Kasumi-1 (cell line): ENCODE measurements around the gene SPRED1.
A peak's percentile ranks its signal among the peaks of the same experiment; 100 is the strongest.

ENCODE experiments used
- DNase-seq, 2 experiments: peaks; one replicate each; lab custom pipeline; 2025; lab: John Stamatoyannopoulos, UW

The SPRED1 gene

DNA sequence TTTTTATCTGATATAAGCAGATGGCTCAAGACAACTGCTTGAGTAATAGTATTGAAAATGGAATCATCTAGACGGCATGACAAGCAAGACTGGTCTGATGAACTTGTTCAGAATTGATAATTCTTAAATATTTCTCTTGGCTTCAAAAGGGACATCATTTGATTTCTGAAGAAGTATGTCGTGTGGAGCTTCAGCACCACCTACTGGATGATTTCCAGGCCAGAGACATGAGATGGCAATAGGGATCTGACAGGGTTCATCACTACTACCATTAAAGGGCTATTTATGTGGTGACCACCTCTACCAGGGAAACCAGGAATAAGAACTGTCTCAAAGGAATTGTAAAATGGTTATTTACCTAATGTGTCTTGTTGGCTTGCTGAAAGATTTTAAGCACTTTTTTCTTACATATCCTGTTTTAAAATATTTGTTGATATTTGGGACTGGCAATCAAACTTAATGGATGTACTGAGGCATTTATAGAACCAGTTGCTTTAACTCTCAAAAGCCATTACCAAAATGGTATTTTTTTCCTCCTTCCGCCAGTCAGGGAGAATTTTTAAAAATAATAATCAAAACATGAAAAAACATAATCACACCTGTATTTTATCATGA, 101.8 kb downstream of the SPRED1 start:
- DNase-seq = peak; percentile 47 to 50

DNA sequence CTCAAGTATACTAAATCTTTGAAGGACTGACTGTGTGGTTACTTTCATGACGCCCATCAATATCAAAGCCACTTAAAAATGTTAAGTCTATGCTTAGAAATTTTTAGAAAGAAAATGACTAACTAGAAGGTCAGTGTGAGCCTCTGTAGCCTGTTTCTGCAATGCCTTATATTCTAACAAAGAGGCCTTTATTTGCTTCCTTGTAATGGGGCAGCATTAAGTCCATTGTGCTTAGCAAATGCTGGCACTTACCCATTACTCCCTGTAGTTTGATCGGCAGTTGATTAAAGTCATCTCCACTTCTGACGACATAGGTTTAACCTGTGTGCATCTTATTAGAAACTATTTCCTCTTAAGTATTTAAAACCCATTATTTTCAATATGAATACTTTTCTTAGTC, 109.7 kb downstream of the SPRED1 start:
- DNase-seq = no peak

DNA sequence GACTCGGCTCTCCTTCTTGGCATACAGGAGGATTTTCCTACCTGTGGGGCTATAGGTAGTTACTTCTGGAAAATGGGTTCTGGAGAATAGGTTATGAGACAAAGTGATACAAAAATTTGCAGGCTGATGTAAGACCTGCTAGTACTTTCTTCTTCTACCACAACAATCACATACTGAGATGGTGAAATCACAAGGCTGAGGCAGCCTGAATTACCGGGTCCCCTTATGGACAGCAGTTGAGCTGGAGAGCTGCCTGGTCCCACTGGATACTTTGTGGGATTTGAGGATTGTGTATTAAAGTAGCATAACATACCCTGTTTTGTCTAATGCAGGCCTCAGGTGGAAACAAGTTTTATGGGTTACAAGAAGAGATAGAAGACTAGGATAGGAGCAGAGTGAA, 114.8 kb downstream of the SPRED1 start:
- DNase-seq = no peak

DNA sequence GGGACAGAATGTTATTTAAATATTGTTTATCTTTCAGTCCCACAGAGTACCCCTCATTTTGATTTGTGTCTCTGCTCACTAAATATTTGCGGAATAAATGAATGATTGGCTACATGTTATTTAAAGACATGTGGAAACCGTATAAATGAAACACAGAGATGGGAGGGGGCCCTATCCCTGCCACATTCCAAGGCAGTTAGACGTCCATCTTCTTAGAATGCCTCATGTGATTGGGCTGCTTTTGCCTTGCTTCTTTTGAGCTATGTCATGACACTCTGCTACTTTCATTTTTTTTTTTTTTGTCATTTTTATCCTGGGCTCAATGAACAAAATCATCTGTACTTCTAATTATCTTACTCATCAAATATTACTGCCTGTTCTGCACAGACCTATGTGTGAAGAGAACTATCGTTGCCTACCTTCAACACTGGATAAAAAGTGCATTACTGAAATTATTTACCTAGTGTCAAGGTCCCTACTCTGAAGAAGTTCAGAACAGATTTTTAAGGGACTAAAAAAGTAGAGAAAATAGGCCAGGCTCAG, 117.4 kb downstream of the SPRED1 start:
- DNase-seq = no peak

DNA sequence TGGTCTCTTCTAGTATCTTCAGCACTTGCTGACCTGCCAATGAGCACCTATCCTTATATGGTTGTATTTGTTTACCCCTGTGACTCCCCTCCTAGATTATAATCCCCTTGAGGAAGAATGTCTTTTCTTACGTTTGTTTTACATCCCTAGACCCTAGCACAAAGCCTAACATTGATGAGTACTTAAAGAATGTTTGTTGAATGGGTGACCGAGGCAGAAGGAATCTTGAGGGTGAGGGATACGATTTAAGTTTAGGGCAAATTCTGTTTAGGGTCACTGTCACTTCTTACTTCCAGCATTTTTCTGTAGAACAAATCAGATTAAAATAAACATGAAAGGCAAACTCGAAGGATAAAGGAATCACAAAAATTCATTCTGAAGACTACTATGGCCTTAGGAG, 120.4 kb downstream of the SPRED1 start:
- no peak for DNase-seq

- no peak for DNase-seq
Measured at GRCh38 chr15:38374029-38374428, 121.4 kb downstream of the SPRED1 start.

DNA sequence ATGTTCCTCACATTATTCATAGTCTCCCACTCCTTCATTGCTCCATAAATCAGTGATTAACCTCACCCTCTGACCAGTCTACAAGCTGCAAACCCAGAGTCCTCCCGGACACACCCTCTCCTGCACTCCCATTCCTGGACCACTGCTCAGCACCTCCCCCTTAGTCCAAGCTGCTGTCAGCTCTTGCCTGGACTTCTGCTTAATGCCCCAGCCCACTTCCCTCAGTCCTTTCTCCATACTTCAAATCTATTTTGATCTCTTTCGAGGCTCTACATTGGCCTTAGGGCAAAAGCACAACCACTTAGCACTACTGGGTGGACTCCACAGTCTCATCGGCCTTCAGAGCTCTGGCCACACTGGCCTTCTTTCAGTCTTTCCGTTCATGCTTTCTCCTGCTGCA, 121.9 kb downstream of the SPRED1 start:
- DNase-seq = no peak

GRCh38 chr15:38376081-38376480, 123.4 kb downstream of the SPRED1 start:
- no peak for DNase-seq

GRCh38 chr15:38377636-38378035, 125.0 kb downstream of the SPRED1 start:
- DNase-seq = no peak

DNA sequence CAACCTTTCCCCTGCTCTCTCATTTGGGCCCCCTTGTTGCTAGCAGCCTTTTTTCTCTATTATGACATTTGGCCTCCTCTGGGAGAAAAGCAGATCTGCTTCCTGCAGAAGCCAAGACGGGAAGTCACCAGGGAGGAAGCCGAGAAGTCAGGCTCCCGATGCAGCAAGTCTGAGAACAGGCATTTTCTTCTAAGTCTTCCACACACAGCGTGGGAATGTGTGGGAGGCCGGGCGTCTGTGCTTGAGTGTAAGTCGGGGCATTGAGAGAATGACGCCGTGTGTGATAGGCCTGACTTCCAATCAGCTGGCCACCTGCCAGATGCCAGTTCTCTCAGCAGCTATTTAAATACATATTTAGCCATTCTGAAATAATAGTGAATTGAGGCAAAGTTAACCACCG, 125.5 kb downstream of the SPRED1 start:
- DNase-seq = peak in 1 of 2 experiments; percentile 1

DNA sequence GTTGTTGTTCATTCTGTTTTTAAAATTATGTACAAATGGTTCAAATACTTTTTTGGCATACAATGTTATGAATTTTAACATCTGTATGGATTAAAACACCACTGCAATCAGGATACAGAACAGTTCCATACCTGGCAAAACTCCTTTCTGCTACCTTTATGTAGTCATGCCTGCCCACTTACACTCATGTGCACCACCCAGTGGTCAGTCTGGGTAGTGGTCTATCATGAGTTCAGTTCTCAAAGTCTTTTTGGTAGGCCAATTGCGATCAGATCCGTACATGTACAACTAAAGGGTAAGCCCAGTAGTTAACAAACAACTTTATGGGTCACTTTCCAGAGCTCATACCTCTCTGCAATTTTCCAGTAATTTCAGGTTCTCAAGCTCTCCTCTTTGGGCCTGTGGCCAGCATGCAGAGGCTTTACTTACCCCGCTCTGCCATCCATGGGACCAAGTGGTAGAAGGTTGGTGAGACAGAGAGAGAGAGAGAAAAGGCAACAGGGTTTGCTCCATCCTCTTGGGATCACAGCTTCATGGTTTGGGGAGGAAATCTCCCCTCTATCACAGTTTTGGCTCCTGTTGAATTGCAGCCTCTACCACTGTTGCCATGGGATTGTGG, 137.4 kb downstream of the SPRED1 start:
- peak; percentile 6 to 18 for DNase-seq

GRCh38 chr15:38391191-38391590, 138.6 kb downstream of the SPRED1 start:
- no peak for DNase-seq

- no peak for DNase-seq
Measured at GRCh38 chr15:38398134-38398533, 145.5 kb downstream of the SPRED1 start.

GRCh38 chr15:38401106-38401505, 148.5 kb downstream of the SPRED1 start:
- DNase-seq = no peak

DNA sequence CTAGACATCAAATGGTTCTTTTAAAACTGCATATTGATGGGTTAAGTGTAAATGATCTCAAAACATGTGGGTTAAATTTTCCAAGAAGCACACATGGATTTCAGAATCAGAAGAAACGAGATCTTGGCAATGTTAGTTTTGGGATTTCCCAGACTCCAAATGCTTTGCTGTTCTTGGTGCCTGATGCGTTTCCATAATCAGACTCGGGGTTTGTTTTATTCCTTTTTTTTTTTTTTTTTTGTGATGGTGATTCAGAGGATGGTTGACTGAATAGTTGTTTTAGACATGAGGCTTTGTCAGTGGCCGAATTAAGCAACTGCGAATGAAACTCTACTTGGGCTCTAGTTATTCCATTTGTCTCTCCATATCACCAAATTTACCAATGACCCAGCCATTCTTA, 149.1 kb downstream of the SPRED1 start:
- DNase-seq = no peak

DNA sequence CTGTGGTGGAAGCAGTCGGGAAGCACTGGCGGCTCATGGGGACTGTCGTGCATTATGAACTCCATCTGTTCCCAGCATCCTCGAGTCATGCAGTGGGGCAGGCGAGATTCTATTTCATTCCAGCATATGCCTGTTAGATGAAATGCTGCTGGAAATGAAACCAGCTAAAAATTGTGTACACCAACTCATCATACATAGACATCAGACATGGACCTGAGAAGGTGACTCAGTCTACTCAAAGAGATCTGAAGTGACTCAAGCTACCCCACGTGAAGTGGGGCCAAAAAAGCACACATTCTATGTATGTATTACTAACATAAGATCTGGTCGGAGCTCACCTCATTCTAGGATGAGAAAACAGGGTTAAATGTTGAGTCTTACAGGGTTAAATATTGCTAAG, 153.8 kb downstream of the SPRED1 start:
- DNase-seq = no peak
